GM21576 (cell line): ENCODE data around the gene TENM3.
"Not testable (repeated sequence)": the region's sequence is repeated elsewhere in the genome, so short reads cannot be mapped to it uniquely, and the experiment has no call there.

Experiments used
- ATAC-seq: cut with Tn5 transposase; IDR thresholded peaks from one replicate; pipeline ENCODE4 v1.9.1; 2021; ENCODE audit warnings: mild to moderate bottlenecking, moderate library complexity; ENCODE audit not compliant: unreplicated experiment

Gene TENM3

GRCh38 chr4:182386576-182386975 lies 143.4 kb downstream of the TENM3 start:
- ATAC-seq = not testable (repeated sequence)

GRCh38 chr4:182391111-182391684 lies 148.0 kb downstream of the TENM3 start:
- ATAC-seq = no peak

GRCh38 chr4:182394181-182394580 lies 151.0 kb downstream of the TENM3 start:
- no peak for ATAC-seq

- ATAC-seq = no peak
Observed at GRCh38 chr4:182400081-182400480, 156.9 kb downstream of the TENM3 start.

- no peak for ATAC-seq
Observed at GRCh38 chr4:182400790-182401189, 157.6 kb downstream of the TENM3 start.

GRCh38 chr4:182404376-182404775 lies 161.2 kb downstream of the TENM3 start:
- no peak for ATAC-seq

- no peak for ATAC-seq
Observed at GRCh38 chr4:182405087-182405486, 161.9 kb downstream of the TENM3 start.

GRCh38 chr4:182409271-182409670 lies 166.1 kb downstream of the TENM3 start:
- no peak for ATAC-seq

GRCh38 chr4:182411391-182411790 lies 168.2 kb downstream of the TENM3 start:
- ATAC-seq = no peak

- no peak for ATAC-seq
Observed at GRCh38 chr4:182413550-182413949, 170.3 kb downstream of the TENM3 start.

- ATAC-seq = no peak
Observed at GRCh38 chr4:182415116-182415515, 171.9 kb downstream of the TENM3 start.

- ATAC-seq = no peak
Observed at GRCh38 chr4:182416067-182416466, 172.9 kb downstream of the TENM3 start.

- no peak for ATAC-seq
Observed at GRCh38 chr4:182418054-182418734, 175.0 kb downstream of the TENM3 start.

- ATAC-seq = no peak
Observed at GRCh38 chr4:182420189-182420588, 177.0 kb downstream of the TENM3 start.

- ATAC-seq = no peak
Observed at GRCh38 chr4:182421753-182422152, 178.6 kb downstream of the TENM3 start.

- no peak for ATAC-seq
Observed at GRCh38 chr4:182425302-182425701, 182.1 kb downstream of the TENM3 start.

- ATAC-seq = no peak
Observed at GRCh38 chr4:182426901-182427300, 183.7 kb downstream of the TENM3 start.

- no peak for ATAC-seq
Observed at GRCh38 chr4:182427554-182427953, 184.4 kb downstream of the TENM3 start.

- no peak for ATAC-seq
Observed at GRCh38 chr4:182429896-182430295, 186.7 kb downstream of the TENM3 start.

- no peak for ATAC-seq
Observed at GRCh38 chr4:182432819-182433218, 189.6 kb downstream of the TENM3 start.

GRCh38 chr4:182434720-182435119 lies 191.5 kb downstream of the TENM3 start:
- no peak for ATAC-seq

- no peak for ATAC-seq
Observed at GRCh38 chr4:182435401-182435800, 192.2 kb downstream of the TENM3 start.

GRCh38 chr4:182443070-182443469 lies 199.9 kb downstream of the TENM3 start:
- ATAC-seq = no peak
